Endothelial cell of umbilical vein (primary cell): ENCODE measurements around the gene TESK2.

Source experiments
- EZH2 ChIP-seq: IDR thresholded peaks from 2 replicates; pipeline ENCODE4 v1.6.1; 2012; ENCODE audit warnings: borderline replicate concordance, low read depth, mild to moderate bottlenecking, moderate library complexity, low read length, inconsistent platforms; ENCODE audit not compliant: severe bottlenecking
- MYC ChIP-seq: IDR thresholded peaks from one replicate; pipeline ENCODE4 v1.6.1; 2011; ENCODE audit warnings: mild to moderate bottlenecking, low read depth, low read length
- POLR2A ChIP-seq: IDR thresholded peaks from 2 replicates; pipeline ENCODE4 v1.6.1; 2012; ENCODE audit warnings: low read depth, mild to moderate bottlenecking, control low read depth, low read length
- POLR2AphosphoS5 ChIP-seq: IDR thresholded peaks from 2 replicates; pipeline ENCODE4 v1.6.1; 2012; ENCODE audit warnings: low read depth, mild to moderate bottlenecking, control low read depth, low read length, moderate library complexity; ENCODE audit not compliant: insufficient read depth
- TF ChIP-seq, protein P1 (sequence below), 2 donors: IDR thresholded peaks; 1 replicate in 1 of 2; 2 replicates in 1 of 2; pipeline ENCODE4 v1.5.1; 2011; ENCODE audit warnings: low read length in 2 of 2, mild to moderate bottlenecking in 2 of 2, moderate library complexity in 2 of 2, control low read depth in 1 of 2, inconsistent platforms in 1 of 2, low read depth in 1 of 2; ENCODE audit not compliant: insufficient read depth in 1 of 2; ENCODE audit errors: extremely low read depth in 1 of 2
- TF ChIP-seq, protein P2 (sequence below): IDR thresholded peaks from 2 replicates; pipeline ENCODE4 v1.6.1; 2011; ENCODE audit not compliant: insufficient read depth, insufficient read length

DNA sequence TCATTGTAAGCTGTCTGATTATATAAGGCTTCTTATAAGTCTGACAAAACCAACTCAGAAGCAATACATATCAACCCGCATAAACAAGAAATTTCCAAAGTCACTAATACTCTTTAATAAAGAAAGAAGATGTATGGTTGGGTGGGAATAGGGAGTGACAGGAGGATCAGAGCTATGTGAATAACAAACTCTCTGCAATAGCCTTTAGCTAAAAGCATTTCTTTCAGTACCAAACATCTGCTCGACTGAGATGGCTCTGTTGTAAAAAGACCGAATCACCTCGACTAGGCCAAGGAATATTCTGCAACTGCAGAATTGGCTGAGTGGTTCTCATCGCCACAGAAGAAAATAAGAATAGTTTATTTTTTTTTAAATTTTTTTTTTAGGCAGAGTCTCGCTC, 111.4 kb downstream of the TESK2 start:
- TF ChIP-seq, protein P1, sequence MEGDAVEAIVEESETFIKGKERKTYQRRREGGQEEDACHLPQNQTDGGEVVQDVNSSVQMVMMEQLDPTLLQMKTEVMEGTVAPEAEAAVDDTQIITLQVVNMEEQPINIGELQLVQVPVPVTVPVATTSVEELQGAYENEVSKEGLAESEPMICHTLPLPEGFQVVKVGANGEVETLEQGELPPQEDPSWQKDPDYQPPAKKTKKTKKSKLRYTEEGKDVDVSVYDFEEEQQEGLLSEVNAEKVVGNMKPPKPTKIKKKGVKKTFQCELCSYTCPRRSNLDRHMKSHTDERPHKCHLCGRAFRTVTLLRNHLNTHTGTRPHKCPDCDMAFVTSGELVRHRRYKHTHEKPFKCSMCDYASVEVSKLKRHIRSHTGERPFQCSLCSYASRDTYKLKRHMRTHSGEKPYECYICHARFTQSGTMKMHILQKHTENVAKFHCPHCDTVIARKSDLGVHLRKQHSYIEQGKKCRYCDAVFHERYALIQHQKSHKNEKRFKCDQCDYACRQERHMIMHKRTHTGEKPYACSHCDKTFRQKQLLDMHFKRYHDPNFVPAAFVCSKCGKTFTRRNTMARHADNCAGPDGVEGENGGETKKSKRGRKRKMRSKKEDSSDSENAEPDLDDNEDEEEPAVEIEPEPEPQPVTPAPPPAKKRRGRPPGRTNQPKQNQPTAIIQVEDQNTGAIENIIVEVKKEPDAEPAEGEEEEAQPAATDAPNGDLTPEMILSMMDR (IDR thresholded peaks at IDR 0.05; ENCODE audit: extremely low read depth in 1 of 2, insufficient read depth in 1 of 2, low read depth in 1 of 2, low read length in 2 of 2): no peak
- TF ChIP-seq, protein P2, sequence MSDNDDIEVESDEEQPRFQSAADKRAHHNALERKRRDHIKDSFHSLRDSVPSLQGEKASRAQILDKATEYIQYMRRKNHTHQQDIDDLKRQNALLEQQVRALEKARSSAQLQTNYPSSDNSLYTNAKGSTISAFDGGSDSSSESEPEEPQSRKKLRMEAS: no peak
- TF ChIP-seq EZH2 (no peak), POLR2AphosphoS5 (no peak), MYC (no peak), POLR2A (no peak)
